AG04449 (cell line): ENCODE data around the gene ZNF664.
A peak's percentile ranks its signal among the peaks of the same experiment; 100 is the strongest.

Experiments
- CTCF ChIA-PET: fragments of 350-600 bp; formaldehyde crosslinking; extraction: SDS; loops from one replicate; lab custom pipeline; 2021; ENCODE audit warnings: antibody characterized with exemption; lab: Yijun Ruan, JAX
- POLR2A ChIA-PET: fragments of 400-600, 350-600 bp; formaldehyde crosslinking; extraction: SDS; loops from one replicate; lab custom pipeline; 2020; ENCODE audit warnings: antibody characterized with exemption, inconsistent platforms; lab: Yijun Ruan, JAX
- DNase-seq: peaks from one replicate; pipeline ENCODE4 v3.0.0-alpha.2; 2010; ENCODE audit warnings: low read depth, low spot score
- H3K4me3 ChIP-seq: 2 replicates; pipeline ENCODE4 v1.5.1; 2011; ENCODE audit warnings: low read depth, mild to moderate bottlenecking, control low read depth, low read length
- TF ChIP-seq, protein P1 (sequence below): IDR thresholded peaks from one replicate; pipeline ENCODE4 v1.5.1; 2011; ENCODE audit warnings: mild to moderate bottlenecking, moderate library complexity, low read length, control low read depth, inconsistent platforms; ENCODE audit not compliant: insufficient read depth; ENCODE audit errors: missing control alignments

Gene ZNF664

DNA sequence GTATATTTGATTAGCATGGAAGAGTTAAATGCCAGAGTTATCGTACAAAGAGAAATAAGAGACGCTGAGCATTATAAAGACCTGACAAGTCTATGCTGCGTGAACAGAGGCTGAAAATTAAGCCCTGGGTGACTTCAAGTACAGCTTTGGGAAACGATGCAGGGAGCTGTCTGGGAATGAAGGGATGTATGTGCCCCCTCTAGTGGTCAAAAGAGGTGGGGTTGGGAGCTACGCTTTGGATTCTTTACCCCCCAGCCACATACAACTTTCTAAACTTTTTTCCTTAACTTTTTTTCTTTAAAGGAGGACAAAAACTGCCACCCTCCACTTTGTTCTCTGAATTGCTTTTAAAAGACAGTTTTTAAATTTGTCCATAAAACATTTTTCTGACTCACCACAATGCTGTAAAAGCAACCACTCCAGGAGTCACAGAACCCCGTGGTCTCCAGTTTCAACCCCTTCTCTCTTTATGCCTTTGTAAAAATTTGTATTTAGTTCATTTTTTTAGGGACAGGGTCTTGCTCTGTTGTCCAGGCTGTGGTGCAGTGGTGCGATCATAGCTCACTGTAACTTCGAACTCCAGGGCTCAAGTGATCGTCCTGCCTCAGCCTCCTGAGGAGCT is 59.4 kb downstream of the ZNF664 start:
- DNase-seq = no peak
- ChIA-PET POLR2A (no interaction called here), CTCF (interaction anchor here (0.6 to 3.8 kb wide), 56 partner anchors 8 to 795 kb away, joined by 3 to 32 read pairs (median 4); no protein-coding TSS in a partner anchor)
- TF ChIP-seq, protein P1, sequence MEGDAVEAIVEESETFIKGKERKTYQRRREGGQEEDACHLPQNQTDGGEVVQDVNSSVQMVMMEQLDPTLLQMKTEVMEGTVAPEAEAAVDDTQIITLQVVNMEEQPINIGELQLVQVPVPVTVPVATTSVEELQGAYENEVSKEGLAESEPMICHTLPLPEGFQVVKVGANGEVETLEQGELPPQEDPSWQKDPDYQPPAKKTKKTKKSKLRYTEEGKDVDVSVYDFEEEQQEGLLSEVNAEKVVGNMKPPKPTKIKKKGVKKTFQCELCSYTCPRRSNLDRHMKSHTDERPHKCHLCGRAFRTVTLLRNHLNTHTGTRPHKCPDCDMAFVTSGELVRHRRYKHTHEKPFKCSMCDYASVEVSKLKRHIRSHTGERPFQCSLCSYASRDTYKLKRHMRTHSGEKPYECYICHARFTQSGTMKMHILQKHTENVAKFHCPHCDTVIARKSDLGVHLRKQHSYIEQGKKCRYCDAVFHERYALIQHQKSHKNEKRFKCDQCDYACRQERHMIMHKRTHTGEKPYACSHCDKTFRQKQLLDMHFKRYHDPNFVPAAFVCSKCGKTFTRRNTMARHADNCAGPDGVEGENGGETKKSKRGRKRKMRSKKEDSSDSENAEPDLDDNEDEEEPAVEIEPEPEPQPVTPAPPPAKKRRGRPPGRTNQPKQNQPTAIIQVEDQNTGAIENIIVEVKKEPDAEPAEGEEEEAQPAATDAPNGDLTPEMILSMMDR = peak; percentile 77
- no peak overlapping the region for H3K4me3 ChIP-seq

DNA sequence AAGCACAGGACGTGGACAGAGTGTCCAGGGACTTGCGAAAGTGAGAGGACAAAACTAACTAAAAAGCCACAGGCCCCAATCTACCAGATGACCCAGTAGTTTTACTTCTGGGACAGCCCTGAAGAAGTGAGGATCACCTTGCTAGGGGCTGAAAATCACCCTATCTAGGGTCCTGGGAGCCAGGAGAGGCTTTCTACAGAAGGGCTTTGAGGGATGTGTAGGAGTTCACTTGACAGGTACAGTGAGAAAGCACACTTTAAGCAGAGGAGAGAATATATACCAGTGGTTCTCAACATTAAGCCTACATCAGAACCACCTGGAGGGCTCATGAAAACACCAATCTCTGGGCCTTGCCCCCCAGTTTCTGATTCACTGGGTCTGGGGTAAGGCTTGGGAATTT is 60.8 kb downstream of the ZNF664 start:
- ChIA-PET CTCF (interaction anchor here (1.6 to 2.9 kb wide), 8 partner anchors 7 to 328 kb away, joined by 5 to 32 read pairs (median 11); no protein-coding TSS in a partner anchor), POLR2A (no interaction called here)
- DNase-seq = no peak
- TF ChIP-seq, protein P1 = no peak
- H3K4me3 ChIP-seq = no peak overlapping the region

DNA sequence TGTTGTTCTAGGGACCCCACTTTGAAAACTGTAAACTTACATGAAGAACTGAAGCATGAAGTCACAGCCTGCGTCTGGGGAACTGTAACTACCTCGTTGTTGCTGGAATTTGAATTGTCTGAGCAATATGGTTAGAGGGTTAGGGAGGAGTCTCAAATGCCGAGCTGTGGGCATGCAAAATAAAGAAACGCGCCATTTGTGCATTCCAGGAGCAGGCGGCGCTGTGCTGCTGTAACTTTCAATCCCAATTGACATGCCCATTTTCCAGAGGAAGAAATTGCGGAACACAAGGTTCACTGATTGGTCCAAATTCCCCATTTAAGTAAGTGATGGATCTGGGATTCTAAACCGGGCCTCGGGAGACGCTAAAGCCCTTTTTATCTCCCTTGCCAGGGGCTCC is 61.3 kb downstream of the ZNF664 start:
- CTCF ChIA-PET = interaction anchor here (1.4 to 7.5 kb wide), 5 partner anchors 9 to 740 kb away, joined by 3 to 73 read pairs (median 25); no protein-coding TSS in a partner anchor
- no peak overlapping the region for H3K4me3 ChIP-seq
- TF ChIP-seq, protein P1 = no peak
- POLR2A ChIA-PET = no interaction called here
- DNase-seq = no peak

DNA sequence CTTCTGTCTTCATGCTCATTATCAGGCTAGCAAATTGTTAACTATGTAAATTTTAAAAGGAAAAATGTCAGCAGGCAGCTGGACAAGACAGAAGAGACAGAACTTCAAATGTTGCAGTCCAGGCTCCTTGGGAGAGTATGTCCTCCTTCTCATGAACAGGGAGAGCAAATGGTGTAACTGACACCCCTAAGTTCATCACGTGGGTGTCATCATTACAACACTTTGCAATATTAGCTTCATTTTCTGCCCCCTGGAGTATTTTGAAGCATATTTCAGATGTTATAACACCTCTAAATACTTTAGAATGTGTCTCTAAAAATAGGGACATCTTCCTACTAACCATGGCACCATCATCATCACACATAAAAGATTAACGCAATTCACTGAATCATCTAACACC is 62.1 kb downstream of the ZNF664 start:
- no peak overlapping the region for H3K4me3 ChIP-seq
- no peak for DNase-seq
- CTCF ChIA-PET = interaction anchor here (0.9 to 7.5 kb wide), 10 partner anchors 12 to 871 kb away, joined by 3 to 73 read pairs (median 18); no protein-coding TSS in a partner anchor
- POLR2A ChIA-PET = interaction anchor here (0.6 kb wide), 1 partner anchor 534 kb away, joined by 3 read pairs; no protein-coding TSS in a partner anchor
- TF ChIP-seq, protein P1 = no peak

DNA sequence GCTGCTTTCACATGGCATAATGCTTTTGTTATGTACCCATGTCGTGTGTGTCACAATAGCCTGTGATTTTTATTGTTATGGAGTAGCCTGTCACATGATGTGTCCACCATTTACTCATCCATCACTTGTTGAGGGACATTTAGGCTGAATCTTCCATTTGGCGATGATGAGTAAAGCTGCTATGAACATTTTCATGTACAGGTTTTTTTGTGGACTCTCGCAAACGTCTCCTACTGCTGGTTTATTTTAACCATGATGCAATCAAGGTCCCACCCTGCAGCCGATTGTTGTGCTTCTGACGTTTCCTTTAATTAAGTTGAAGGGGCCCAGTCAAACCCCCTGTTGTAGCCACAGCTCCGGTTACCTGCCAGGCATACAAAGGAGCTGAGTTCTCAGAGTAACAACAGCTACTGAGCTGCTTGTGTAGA is 63.2 kb downstream of the ZNF664 start:
- TF ChIP-seq, protein P1 = no peak
- ChIA-PET POLR2A (no interaction called here), CTCF (interaction anchor here (0.7 to 7.5 kb wide), 42 partner anchors 9 to 872 kb away, joined by 3 to 73 read pairs (median 4); partner anchors contain the start of gene RFLNA)
- no peak for DNase-seq
- H3K4me3 ChIP-seq = no peak overlapping the region

DNA sequence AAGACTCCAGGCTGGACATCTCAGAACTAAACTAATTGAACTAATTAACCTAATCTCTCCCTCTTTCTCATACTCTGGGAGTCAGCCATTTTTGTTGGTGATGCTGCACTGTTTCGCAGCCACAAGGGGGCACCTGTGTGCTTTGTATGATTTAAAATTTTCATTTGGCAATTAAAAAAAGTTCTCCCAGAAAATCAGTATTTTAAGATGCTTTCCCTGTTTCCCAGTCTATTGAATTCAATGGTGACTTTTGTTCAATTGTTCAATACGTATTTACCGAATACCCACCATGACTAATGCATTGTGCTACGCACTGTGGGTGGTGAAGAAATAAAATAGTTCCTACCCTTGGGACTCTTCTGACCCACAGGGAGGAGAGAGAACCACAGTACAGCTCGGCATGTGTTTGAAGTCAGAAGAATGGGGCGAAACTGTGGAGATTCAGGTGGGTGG is 63.7 kb downstream of the ZNF664 start:
- TF ChIP-seq, protein P1 = peak; percentile 65
- ChIA-PET POLR2A (interaction anchor here (1.1 kb wide), 1 partner anchor 285 kb away, joined by 3 read pairs; no protein-coding TSS in a partner anchor), CTCF (interaction anchor here (0.7 to 7.5 kb wide), 46 partner anchors 8 to 871 kb away, joined by 3 to 73 read pairs (median 4); partner anchors contain the start of gene RFLNA)
- no peak for DNase-seq
- no peak overlapping the region for H3K4me3 ChIP-seq
